Tibial nerve (tissue), 3 donors: ENCODE measurements around the gene MPZL3.

Experiments
- POLR2A ChIP-seq, 2 donors: fragments of 450-650 bp; IDR thresholded peaks; one replicate each; pipeline ENCODE4 v1.6.1; 2017; ENCODE audit warnings: antibody characterized with exemption in 2 of 2, mild to moderate bottlenecking in 2 of 2, moderate library complexity in 2 of 2
- TF ChIP-seq, protein P1 (sequence below), 5 experiments: fragments of 200-600 bp in 3 of 5; fragments of 450-650 bp in 2 of 5; sonication (generic) in 3 of 5; IDR thresholded peaks; one replicate each; pipeline ENCODE4 v1.5.1; 2016 to 2019; ENCODE audit warnings: antibody characterized with exemption in 5 of 5, mild to moderate bottlenecking in 3 of 5, moderate library complexity in 2 of 5

DNA sequence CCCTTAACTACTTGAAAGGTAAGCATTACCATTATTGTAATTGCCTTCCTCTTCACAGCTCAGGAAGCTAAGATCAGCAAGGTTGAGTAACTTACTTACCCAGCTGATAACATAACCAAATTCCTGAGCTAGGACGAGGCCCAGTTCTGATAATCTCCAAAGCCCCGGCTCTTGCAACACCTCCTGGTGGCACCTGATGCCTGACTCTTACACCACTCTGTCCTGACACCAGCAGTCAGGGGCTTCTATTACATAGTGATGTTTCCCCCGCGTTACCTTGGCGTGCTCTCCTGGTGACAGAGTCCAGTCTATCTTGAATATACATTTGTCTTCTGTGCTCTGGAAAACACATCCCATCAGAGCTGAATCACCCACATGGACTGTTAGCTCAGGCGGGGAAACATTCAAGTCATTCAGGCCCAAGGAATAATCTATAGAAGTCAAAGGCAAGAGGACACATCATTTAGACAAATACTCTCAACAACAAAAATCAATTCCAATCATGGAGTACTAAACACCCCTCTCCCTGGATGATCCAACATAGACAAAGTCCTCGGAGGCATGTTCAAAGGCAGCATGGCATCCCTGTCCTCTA lies 39.9 kb downstream of the MPZL3 start:
- TF ChIP-seq, protein P1, sequence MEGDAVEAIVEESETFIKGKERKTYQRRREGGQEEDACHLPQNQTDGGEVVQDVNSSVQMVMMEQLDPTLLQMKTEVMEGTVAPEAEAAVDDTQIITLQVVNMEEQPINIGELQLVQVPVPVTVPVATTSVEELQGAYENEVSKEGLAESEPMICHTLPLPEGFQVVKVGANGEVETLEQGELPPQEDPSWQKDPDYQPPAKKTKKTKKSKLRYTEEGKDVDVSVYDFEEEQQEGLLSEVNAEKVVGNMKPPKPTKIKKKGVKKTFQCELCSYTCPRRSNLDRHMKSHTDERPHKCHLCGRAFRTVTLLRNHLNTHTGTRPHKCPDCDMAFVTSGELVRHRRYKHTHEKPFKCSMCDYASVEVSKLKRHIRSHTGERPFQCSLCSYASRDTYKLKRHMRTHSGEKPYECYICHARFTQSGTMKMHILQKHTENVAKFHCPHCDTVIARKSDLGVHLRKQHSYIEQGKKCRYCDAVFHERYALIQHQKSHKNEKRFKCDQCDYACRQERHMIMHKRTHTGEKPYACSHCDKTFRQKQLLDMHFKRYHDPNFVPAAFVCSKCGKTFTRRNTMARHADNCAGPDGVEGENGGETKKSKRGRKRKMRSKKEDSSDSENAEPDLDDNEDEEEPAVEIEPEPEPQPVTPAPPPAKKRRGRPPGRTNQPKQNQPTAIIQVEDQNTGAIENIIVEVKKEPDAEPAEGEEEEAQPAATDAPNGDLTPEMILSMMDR (IDR thresholded peaks at IDR 0.05), result no peak
- TF ChIP-seq POLR2A (IDR thresholded peaks at IDR 0.05), result no peak
